ENCODE results near the gene BRWD1.

Gene BRWD1

GRCh38 chr21:39187141-39187540, 126.3 kb downstream of the BRWD1 start:
- ATAC-seq: no peak
- TF ChIP-seq ARNTL (CRISPR knock-in tag; IDR thresholded peaks at IDR 0.05; ENCODE audit: borderline replicate concordance, low read depth): no peak
- TF ChIP-seq ZFP3 (CRISPR knock-in tag; IDR thresholded peaks at IDR 0.05): no peak
- TF ChIP-seq PPARA (CRISPR knock-in tag; IDR thresholded peaks at IDR 0.05; ENCODE audit: borderline replicate concordance): no peak
- TF ChIP-seq, protein P1, sequence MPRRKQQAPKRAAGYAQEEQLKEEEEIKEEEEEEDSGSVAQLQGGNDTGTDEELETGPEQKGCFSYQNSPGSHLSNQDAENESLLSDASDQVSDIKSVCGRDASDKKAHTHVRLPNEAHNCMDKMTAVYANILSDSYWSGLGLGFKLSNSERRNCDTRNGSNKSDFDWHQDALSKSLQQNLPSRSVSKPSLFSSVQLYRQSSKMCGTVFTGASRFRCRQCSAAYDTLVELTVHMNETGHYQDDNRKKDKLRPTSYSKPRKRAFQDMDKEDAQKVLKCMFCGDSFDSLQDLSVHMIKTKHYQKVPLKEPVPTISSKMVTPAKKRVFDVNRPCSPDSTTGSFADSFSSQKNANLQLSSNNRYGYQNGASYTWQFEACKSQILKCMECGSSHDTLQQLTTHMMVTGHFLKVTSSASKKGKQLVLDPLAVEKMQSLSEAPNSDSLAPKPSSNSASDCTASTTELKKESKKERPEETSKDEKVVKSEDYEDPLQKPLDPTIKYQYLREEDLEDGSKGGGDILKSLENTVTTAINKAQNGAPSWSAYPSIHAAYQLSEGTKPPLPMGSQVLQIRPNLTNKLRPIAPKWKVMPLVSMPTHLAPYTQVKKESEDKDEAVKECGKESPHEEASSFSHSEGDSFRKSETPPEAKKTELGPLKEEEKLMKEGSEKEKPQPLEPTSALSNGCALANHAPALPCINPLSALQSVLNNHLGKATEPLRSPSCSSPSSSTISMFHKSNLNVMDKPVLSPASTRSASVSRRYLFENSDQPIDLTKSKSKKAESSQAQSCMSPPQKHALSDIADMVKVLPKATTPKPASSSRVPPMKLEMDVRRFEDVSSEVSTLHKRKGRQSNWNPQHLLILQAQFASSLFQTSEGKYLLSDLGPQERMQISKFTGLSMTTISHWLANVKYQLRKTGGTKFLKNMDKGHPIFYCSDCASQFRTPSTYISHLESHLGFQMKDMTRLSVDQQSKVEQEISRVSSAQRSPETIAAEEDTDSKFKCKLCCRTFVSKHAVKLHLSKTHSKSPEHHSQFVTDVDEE (CRISPR knock-in tag; IDR thresholded peaks at IDR 0.05): no peak
- TF ChIP-seq TCF4 (CRISPR knock-in tag; IDR thresholded peaks at IDR 0.05; ENCODE audit: borderline replicate concordance): no peak
- no peak for TF ChIP-seq ZFP30 (CRISPR knock-in tag; IDR thresholded peaks at IDR 0.05)
- TF ChIP-seq CSDC2 (CRISPR knock-in tag; IDR thresholded peaks at IDR 0.05): no peak
- TF ChIP-seq, protein P2, sequence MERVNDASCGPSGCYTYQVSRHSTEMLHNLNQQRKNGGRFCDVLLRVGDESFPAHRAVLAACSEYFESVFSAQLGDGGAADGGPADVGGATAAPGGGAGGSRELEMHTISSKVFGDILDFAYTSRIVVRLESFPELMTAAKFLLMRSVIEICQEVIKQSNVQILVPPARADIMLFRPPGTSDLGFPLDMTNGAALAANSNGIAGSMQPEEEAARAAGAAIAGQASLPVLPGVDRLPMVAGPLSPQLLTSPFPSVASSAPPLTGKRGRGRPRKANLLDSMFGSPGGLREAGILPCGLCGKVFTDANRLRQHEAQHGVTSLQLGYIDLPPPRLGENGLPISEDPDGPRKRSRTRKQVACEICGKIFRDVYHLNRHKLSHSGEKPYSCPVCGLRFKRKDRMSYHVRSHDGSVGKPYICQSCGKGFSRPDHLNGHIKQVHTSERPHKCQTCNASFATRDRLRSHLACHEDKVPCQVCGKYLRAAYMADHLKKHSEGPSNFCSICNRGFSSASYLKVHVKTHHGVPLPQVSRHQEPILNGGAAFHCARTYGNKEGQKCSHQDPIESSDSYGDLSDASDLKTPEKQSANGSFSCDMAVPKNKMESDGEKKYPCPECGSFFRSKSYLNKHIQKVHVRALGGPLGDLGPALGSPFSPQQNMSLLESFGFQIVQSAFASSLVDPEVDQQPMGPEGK (CRISPR knock-in tag; IDR thresholded peaks at IDR 0.05; ENCODE audit: borderline replicate concordance): no peak
- TF ChIP-seq, protein P3, sequence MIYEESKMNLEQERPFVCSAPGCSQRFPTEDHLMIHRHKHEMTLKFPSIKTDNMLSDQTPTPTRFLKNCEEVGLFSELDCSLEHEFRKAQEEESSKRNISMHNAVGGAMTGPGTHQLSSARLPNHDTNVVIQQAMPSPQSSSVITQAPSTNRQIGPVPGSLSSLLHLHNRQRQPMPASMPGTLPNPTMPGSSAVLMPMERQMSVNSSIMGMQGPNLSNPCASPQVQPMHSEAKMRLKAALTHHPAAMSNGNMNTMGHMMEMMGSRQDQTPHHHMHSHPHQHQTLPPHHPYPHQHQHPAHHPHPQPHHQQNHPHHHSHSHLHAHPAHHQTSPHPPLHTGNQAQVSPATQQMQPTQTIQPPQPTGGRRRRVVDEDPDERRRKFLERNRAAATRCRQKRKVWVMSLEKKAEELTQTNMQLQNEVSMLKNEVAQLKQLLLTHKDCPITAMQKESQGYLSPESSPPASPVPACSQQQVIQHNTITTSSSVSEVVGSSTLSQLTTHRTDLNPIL (CRISPR knock-in tag; IDR thresholded peaks at IDR 0.05; ENCODE audit: low read depth): no peak
- no peak for TF ChIP-seq ESRRG (CRISPR knock-in tag; IDR thresholded peaks at IDR 0.05)
- TF ChIP-seq RARB (CRISPR knock-in tag; IDR thresholded peaks at IDR 0.05): no peak
- no peak for TF ChIP-seq SNAI2 (CRISPR knock-in tag; IDR thresholded peaks at IDR 0.05)
- no peak for TF ChIP-seq ZNF70 (CRISPR knock-in tag; IDR thresholded peaks at IDR 0.05)
- TF ChIP-seq, protein P4, sequence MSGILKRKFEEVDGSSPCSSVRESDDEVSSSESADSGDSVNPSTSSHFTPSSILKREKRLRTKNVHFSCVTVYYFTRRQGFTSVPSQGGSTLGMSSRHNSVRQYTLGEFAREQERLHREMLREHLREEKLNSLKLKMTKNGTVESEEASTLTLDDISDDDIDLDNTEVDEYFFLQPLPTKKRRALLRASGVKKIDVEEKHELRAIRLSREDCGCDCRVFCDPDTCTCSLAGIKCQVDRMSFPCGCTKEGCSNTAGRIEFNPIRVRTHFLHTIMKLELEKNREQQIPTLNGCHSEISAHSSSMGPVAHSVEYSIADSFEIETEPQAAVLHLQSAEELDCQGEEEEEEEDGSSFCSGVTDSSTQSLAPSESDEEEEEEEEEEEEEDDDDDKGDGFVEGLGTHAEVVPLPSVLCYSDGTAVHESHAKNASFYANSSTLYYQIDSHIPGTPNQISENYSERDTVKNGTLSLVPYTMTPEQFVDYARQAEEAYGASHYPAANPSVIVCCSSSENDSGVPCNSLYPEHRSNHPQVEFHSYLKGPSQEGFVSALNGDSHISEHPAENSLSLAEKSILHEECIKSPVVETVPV (CRISPR knock-in tag; IDR thresholded peaks at IDR 0.05): no peak
- TF ChIP-seq ZNF565 (CRISPR knock-in tag; conservative IDR thresholded peaks at IDR 0.05; ENCODE audit: low read depth): no peak

DNA sequence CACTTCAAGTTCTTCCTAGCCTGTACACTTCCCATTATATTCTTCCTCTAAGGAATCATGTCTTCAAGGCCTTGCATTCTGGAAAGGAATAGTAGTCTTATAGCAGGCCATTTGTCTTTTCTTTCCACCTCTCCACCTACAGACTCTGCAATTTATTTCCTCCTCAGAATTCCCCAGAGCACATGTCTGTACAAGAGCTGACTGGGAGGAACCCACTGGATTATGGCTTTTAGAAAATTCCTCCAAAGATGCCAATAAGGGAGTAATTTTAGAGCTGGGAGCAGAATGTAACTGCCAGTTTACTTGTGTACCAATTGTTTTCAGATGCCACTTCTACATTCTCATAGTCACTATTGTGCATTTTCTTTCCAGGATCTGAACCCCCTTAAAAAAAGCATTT, 126.8 kb downstream of the BRWD1 start:
- ATAC-seq: no peak
- TF ChIP-seq BACH2 (CRISPR knock-in tag; IDR thresholded peaks at IDR 0.05; ENCODE audit: borderline replicate concordance): no peak
- TF ChIP-seq TOX (CRISPR knock-in tag; IDR thresholded peaks at IDR 0.05; ENCODE audit: borderline replicate concordance): no peak

GRCh38 chr21:39185157-39185556, 128.3 kb downstream of the BRWD1 start:
- TF ChIP-seq ESRRG (CRISPR knock-in tag; IDR thresholded peaks at IDR 0.05): no peak
- TF ChIP-seq ZFP3 (CRISPR knock-in tag; IDR thresholded peaks at IDR 0.05): no peak
- TF ChIP-seq, protein P4 (CRISPR knock-in tag; IDR thresholded peaks at IDR 0.05): no peak
- TF ChIP-seq, protein P2 (CRISPR knock-in tag; IDR thresholded peaks at IDR 0.05; ENCODE audit: borderline replicate concordance): no peak
- no peak for ATAC-seq

All from SK-N-SH treated with all-trans-retinoic acid at 6 μM for 48 hours (cell line).